T47D (cell line): Measurements from ENCODE around the gene ISM1.
"Not testable (repeated sequence)": the region's sequence is repeated elsewhere in the genome, so short reads cannot be mapped to it uniquely, and the experiment has no call there.

Experiments
- DNase-seq, 2 experiments: peaks; one replicate each; pipeline versions ENCODE4 v3.0.0 to v3.0.0-alpha.2; 2011 to 2012; ENCODE audit warnings: low read depth in 1 of 2, low spot score in 1 of 2
- JUND ChIP-seq: IDR thresholded peaks from 2 replicates; pipeline ENCODE4 v1.6.1; 2012; ENCODE audit warnings: low read depth
- in situ Hi-C: cut with HindIII; loops from 2 replicates; pipeline ENCODE4 v1.10.0; 2016; ENCODE audit warnings: low sequenced_read_pairs, low pct_unique_long_range_greater_than_20kb

The ISM1 gene

GRCh38 chr20:13228771-13229170 is 7.7 kb downstream of the ISM1 start:
- in situ Hi-C loops: no loop called here
- no peak for DNase-seq
- TF ChIP-seq JUND: no peak

- in situ Hi-C loops: no loop called here
These were observed 8.5 kb downstream of the ISM1 start for GRCh38 chr20:13229538-13229937.

GRCh38 chr20:13231031-13231752 is 10.1 kb downstream of the ISM1 start:
- no peak for DNase-seq
- in situ Hi-C loops: no loop called here
- no peak for TF ChIP-seq JUND

More at GRCh38 chr20:13229538-13229937, 8.5 kb downstream of the ISM1 start:
- no peak for TF ChIP-seq JUND
- DNase-seq: no peak

GRCh38 chr20:13232999-13233398 is 11.9 kb downstream of the ISM1 start:
- in situ Hi-C loops: no loop called here
- no peak for TF ChIP-seq JUND
- DNase-seq: no peak

GRCh38 chr20:13234961-13235360 is 13.9 kb downstream of the ISM1 start:
- no peak for TF ChIP-seq JUND
- no peak for DNase-seq
- in situ Hi-C loops: no loop called here

- in situ Hi-C loops, DNase-seq: not testable (repeated sequence)
These were observed 15.3 kb downstream of the ISM1 start for GRCh38 chr20:13236360-13236759.

GRCh38 chr20:13236990-13237720 is 16.1 kb downstream of the ISM1 start:
- TF ChIP-seq JUND: no peak
- no peak for DNase-seq
- in situ Hi-C loops: no loop called here

GRCh38 chr20:13238001-13238653 is 17.1 kb downstream of the ISM1 start:
- no peak for TF ChIP-seq JUND
- DNase-seq: no peak
- in situ Hi-C loops: no loop called here

- DNase-seq: peak in 1 of 2 experiments; percentile 14
- no peak for TF ChIP-seq JUND
- in situ Hi-C loops: no loop called here
These were observed 22.8 kb downstream of the ISM1 start for GRCh38 chr20:13243826-13244376.

GRCh38 chr20:13245250-13245723 is 24.2 kb downstream of the ISM1 start:
- in situ Hi-C loops: no loop called here
- TF ChIP-seq JUND: no peak
- no peak for DNase-seq

- in situ Hi-C loops: no loop called here
- TF ChIP-seq JUND: no peak
- DNase-seq: no peak
These were observed 28.2 kb downstream of the ISM1 start for GRCh38 chr20:13249118-13249797.

- no peak for DNase-seq
- in situ Hi-C loops: no loop called here
These were observed 28.7 kb downstream of the ISM1 start for GRCh38 chr20:13249798-13250170.

More at GRCh38 chr20:13249798-13250170, 28.7 kb downstream of the ISM1 start:
- TF ChIP-seq JUND: no peak
